ENCODE results near the gene MIPEP. TPM values are rescaled to one million over a fixed set of nuclear protein-coding genes. Genes with fewer than 3 reads are reported as not detected.

MIPEP gene
- total RNA-seq, 1 experiment from 2014 or later, result 22.5 TPM

DNA sequence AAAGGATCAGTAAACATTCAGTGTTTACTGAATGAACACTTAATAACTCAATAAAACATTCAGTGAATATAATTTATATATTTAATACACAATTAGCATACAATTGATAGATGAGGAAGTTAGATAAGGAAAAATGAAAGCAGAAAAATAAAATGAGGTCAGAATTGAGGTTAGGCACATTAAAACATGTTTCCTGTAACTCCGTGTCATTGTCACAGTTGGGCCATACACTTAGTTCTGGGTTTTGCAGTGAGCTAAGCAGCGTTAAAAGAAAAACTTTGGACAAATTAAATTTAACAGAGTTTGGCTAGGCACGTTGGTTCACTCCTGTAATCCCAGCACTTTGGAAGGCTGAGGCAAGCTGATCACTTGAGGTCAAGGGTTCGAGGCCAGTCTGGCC lies 71.4 kb downstream of the MIPEP start:
- Histone ChIP-seq H3K27me3 (ENCODE audit: control insufficient read depth, insufficient read depth, low read length) (no peaks in the 10 kb centered on the region), H3K36me3 (replicated peaks; ENCODE audit: control insufficient read depth, insufficient read depth, low read length) (no peaks in the 10 kb centered on the region), H3K4me3 (ENCODE audit: insufficient read depth, low read depth, low read length) (no peak overlapping the region)
- DNase-seq, result no peak

DNA sequence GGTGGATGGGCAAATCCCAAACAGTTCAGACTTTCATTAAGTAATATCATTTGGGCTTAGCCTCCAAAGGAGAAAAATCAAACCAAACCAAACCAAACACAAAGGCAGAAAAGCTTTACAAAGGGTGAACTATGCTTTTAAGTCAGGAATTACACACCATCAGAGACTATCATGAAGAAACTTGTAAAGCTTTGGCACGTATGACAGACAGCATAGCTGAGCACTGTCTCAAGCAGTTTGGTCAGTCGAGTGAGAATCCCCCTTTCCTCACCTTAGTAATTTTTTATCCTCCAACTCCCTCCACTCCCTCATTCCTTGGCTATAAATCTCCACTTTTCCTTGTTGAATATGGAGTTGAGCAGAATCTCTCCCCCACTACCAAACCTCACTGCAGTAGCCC lies 72.1 kb downstream of the MIPEP start:
- Histone ChIP-seq H3K36me3 (replicated peaks; ENCODE audit: control insufficient read depth, insufficient read depth, low read length) (no peaks in the 10 kb centered on the region), H3K27me3 (ENCODE audit: control insufficient read depth, insufficient read depth, low read length) (no peaks in the 10 kb centered on the region), H3K4me3 (ENCODE audit: insufficient read depth, low read depth, low read length) (no peak overlapping the region)
- no peak for DNase-seq

DNA sequence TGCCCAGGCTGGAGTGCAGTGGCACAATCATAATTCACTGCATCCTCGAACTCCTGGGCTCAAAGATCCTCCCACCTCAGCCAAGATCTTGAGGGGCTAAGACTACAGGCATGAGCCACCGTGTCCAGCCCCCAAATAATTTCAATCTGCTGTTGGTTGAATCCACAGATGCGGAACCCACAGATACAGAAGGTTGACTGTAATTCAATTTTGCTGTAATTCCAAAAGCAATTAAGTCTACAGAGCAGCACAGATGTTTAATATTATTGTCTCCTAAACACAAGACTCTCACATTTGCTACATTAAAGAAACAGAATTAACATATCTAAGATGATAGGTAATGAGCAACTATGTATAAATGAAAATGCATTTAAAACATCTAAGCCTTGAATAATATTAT lies 75.6 kb downstream of the MIPEP start:
- DNase-seq, result no peak
- H3K36me3 ChIP-seq (replicated peaks; ENCODE audit: control insufficient read depth, insufficient read depth, low read length), result no peaks in the 10 kb centered on the region
- no peak overlapping the region for H3K4me3 ChIP-seq (ENCODE audit: insufficient read depth, low read depth, low read length)

DNA sequence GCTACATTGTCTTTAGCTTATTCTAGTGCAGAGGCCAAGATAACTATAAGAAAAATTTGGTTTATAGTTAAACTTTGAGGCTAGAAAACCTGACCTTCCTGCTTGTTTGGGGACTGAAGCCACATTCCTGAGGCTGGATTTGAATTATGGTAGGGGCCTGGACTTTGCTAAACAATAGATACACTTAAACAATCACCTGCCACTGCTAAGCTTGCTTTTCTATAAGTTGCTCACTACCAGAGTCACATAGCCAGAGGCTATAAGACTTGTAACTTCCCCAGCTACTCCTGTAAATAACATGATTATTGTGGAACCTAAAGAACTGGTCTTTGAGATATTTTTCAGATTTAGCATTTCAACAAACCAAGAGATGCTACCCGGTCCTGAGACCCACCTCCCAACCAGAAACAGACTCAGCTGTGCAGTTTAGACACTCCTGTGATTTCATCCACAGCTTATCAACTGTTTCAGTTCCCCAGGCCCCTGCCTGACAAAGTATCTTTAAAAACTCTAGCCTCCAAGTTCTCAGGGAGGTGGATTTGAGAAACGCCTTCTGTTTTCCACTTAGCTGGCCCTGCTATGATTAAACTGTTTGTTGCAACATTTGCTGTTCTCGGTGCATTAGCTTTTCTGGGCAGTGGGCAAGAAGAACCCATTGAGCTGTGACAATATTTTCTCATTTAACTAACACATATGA lies 77.7 kb downstream of the MIPEP start:
- H3K27me3 ChIP-seq (ENCODE audit: control insufficient read depth, insufficient read depth, low read length), result no peaks in the 10 kb centered on the region
- DNase-seq, result no peak
- no peak overlapping the region for H3K4me3 ChIP-seq (ENCODE audit: insufficient read depth, low read depth, low read length)
- no peaks in the 10 kb centered on the region for H3K36me3 ChIP-seq (replicated peaks; ENCODE audit: control insufficient read depth, insufficient read depth, low read length)

More for the DNA sequence above, 75.6 kb downstream of the MIPEP start:
- H3K27me3 ChIP-seq (ENCODE audit: control insufficient read depth, insufficient read depth, low read length), result no peaks in the 10 kb centered on the region

DNA sequence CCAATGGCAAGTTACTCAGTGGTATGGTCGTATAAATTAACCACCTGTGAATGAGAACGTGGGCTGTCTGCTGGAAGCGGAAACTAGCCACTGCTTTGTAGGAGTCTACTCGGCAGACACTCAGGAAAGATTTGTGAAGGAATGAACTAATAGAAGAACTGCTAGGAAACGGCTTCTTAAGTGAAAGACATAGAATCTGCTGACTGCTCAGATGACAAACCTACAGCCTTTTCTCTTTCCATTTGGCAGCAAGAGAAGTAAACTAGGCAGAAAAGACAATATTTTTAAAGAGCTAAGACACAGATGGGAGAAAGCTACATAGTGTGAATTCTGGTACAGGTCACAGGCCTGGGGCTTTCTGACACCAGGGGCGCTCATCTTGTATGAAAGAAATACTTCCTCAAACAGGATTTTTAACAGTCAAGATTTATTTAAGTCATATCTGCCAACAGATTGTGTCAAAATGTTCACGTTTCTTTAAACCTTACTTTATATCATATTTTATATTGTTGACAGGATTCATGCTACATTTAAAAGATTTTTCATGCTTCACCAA lies 78.4 kb downstream of the MIPEP start:
- H3K36me3 ChIP-seq (replicated peaks; ENCODE audit: control insufficient read depth, insufficient read depth, low read length), result no peaks in the 10 kb centered on the region
- H3K27me3 ChIP-seq (ENCODE audit: control insufficient read depth, insufficient read depth, low read length), result no peaks in the 10 kb centered on the region
- no peak overlapping the region for H3K4me3 ChIP-seq (ENCODE audit: insufficient read depth, low read depth, low read length)
- DNase-seq, result peak; percentile 28

DNA sequence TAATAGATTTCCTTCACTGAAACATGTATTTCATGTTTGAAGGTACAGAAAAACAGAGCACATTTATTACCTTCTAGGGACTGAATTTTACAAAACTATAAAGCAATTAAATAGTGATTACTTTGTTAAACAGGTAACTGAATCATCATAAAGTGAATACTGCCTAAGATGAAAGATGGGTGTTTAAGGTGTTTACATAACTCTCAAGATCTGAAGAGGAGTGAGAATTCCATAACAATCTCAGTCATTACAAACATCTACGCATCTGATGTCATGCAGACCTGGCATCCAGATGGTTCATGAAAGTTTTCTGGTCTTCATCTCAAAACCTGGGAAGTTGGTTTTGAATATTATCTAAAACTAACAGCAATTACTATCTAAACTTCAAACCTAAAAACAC lies 80.4 kb downstream of the MIPEP start:
- DNase-seq, result no peak

DNA sequence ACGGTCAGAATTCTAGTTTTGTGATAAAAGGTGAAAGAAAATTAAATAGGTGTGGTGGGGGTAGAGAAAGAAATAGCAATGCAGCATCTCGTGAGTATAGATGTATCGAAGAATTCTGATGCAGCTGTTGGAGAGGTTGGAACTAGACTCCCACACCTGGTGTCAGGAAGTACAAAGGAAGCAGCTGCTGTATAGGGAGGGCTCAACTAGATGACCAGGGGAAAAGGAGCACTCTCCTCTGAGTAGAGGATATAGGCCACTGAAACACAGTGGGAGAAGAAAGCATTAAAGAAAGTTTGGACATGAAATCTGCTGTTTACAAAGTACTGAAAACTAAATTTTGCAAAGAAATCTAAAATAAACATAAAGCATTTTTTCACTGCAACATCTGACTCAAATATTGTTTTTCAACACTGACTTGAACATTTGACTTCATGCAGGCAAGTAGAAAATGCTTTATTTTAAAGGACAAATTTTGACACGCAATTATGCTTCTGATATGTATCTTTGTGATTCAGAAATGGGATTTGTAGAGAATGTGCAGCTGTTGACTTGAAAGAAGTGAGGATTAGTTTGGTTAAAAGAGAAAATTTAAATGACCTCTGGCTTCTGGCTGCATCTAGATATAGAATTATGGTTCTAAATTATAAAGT lies 82.2 kb downstream of the MIPEP start:
- Histone ChIP-seq H3K4me3 (ENCODE audit: insufficient read depth, low read depth, low read length) (no peak overlapping the region), H3K36me3 (replicated peaks; ENCODE audit: control insufficient read depth, insufficient read depth, low read length) (no peaks in the 10 kb centered on the region), H3K27me3 (ENCODE audit: control insufficient read depth, insufficient read depth, low read length) (no peaks in the 10 kb centered on the region)
- DNase-seq, result no peak

More for the DNA sequence above, 80.4 kb downstream of the MIPEP start:
- H3K4me3 ChIP-seq (ENCODE audit: insufficient read depth, low read depth, low read length), result no peak overlapping the region
- H3K27me3 ChIP-seq (ENCODE audit: control insufficient read depth, insufficient read depth, low read length), result no peaks in the 10 kb centered on the region
- H3K36me3 ChIP-seq (replicated peaks; ENCODE audit: control insufficient read depth, insufficient read depth, low read length), result no peaks in the 10 kb centered on the region

DNA sequence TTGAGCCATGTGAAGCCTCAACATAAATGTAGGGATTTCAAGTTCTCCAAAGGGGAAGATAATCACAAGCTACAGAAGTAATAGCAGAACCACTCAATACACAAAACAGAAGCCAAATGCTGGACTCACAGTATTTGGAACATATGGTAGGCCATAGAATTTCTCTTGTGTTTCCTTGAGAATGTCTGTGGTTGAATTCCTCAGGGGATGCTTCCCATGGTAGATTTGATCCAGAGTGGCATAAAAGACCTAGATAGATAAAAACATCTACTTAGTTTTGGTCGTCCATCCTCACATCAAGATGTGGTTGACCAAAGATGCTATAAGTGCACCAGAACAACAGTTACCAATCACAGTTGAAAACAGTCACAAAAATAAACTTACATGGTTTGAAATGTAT lies 83.4 kb downstream of the MIPEP start:
- H3K4me3 ChIP-seq (ENCODE audit: insufficient read depth, low read depth, low read length), result no peak overlapping the region
- H3K27me3 ChIP-seq (ENCODE audit: control insufficient read depth, insufficient read depth, low read length), result no peaks in the 10 kb centered on the region
- no peak for DNase-seq
- H3K36me3 ChIP-seq (replicated peaks; ENCODE audit: control insufficient read depth, insufficient read depth, low read length), result no peaks in the 10 kb centered on the region

DNA sequence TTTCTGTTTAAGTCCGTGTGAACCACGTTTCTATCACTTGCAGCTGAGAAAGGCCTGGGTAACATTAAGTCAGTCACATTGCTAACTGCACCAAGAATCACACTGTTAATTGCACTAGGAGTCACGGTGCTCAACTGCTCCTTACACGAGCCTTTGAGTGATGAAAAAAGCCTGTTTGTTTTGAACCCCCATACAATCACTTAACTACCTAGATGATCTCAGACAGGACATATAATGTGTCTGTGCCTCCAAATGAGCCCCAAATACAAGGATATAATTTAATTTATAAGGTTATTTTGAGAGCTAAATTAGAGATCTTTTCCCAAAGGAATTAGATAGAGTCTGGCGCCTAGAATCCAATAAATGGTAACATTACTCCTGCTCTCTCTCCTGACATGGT lies 84.1 kb downstream of the MIPEP start:
- no peaks in the 10 kb centered on the region for H3K36me3 ChIP-seq (replicated peaks; ENCODE audit: control insufficient read depth, insufficient read depth, low read length)
- no peaks in the 10 kb centered on the region for H3K27me3 ChIP-seq (ENCODE audit: control insufficient read depth, insufficient read depth, low read length)
- DNase-seq, result no peak
- H3K4me3 ChIP-seq (ENCODE audit: insufficient read depth, low read depth, low read length), result no peak overlapping the region

DNA sequence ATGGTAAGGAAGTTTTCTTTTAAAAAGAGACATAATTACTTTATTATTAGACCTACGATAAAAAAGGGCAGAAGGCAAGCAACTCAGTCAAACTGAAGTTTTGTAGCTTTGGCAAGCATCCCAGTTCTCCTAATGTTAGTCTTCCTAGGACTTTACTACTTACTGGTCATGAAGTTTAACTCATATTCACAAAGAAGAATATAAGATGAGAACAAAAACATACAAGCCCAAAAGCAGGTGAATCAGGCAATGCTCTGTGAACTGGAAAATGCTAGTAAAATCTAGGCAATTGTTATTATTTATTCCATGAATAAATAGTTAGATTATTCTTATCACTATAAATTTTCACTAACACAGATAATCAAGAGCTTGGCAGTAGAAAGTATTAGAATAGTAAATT lies 85.0 kb downstream of the MIPEP start:
- DNase-seq, result no peak
- Histone ChIP-seq H3K27me3 (ENCODE audit: control insufficient read depth, insufficient read depth, low read length) (no peaks in the 10 kb centered on the region), H3K36me3 (replicated peaks; ENCODE audit: control insufficient read depth, insufficient read depth, low read length) (no peaks in the 10 kb centered on the region), H3K4me3 (ENCODE audit: insufficient read depth, low read depth, low read length) (no peak overlapping the region)

DNA sequence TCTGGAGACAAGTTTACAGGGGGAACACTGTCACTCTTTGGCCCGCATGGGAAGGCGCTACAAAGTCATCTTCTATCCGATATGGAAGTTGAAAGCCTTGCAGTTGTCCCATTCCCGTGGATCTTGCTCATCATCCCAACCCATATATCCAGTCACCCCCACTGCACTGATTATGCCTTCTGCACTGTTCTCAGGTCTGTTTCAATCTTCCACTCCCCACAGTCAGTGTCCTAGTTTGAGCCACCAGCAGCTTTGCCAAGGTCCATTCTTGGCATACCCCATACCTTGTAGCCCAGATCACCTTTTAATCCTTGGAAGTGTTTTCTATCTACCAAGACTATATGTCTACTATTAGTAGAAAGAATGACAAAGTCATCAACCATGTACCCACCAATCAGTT lies 88.1 kb downstream of the MIPEP start:
- no peaks in the 10 kb centered on the region for H3K36me3 ChIP-seq (replicated peaks; ENCODE audit: control insufficient read depth, insufficient read depth, low read length)
- no peak overlapping the region for H3K4me3 ChIP-seq (ENCODE audit: insufficient read depth, low read depth, low read length)
- no peak for DNase-seq
- H3K27me3 ChIP-seq (ENCODE audit: control insufficient read depth, insufficient read depth, low read length), result no peaks in the 10 kb centered on the region

DNA sequence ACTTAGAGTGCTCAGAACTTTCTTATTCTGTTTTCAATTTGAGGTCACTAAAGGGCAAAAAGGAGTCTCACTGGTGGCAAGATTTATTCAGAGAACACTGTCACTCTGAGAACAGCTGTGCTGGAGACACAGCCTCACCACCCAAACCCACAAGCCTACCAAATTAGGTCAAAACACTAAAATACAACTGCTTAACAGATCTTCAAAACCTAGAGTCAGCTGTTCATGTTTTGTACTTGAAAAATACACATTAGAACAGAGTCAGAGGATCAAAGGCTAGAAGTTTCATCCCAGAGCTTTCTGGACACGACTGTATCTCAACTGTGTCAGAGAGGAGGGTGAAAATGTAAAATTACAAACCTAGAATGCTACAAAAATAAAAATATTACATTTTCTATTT lies 89.3 kb downstream of the MIPEP start:
- H3K4me3 ChIP-seq (ENCODE audit: insufficient read depth, low read depth, low read length), result no peak overlapping the region
- H3K36me3 ChIP-seq (replicated peaks; ENCODE audit: control insufficient read depth, insufficient read depth, low read length), result no peaks in the 10 kb centered on the region
- no peak for DNase-seq
- no peaks in the 10 kb centered on the region for H3K27me3 ChIP-seq (ENCODE audit: control insufficient read depth, insufficient read depth, low read length)

DNA sequence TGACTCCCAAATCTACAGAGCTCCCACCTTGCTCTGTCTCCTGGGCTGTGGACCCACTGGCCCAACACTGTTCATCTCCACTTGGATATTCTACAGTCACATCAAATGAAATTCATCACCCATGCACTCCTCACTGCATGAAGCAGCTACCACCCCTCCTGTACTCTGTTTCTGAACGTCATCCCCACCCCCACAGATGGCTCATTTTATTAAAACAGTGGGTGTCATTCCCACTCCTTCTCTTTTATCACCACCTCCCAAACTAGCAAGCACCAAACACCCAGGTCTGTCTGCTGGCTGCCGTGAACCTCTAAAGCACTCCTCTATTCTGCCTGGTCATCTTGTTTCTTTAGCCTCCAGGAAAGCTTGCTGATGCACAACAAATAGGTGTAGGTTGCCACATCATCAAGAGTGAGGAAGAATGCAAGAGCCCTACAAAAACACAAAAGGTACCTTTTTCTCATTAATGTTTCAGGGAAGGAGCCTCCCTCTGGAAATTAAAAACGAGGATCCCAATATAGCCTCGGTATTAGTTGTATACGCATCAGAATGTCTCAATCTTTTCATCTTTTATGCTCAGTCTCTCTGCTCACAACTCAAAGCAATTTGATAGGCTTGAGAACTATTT lies 91.8 kb downstream of the MIPEP start:
- H3K36me3 ChIP-seq (replicated peaks; ENCODE audit: control insufficient read depth, insufficient read depth, low read length), result no peaks in the 10 kb centered on the region
- no peak overlapping the region for H3K4me3 ChIP-seq (ENCODE audit: insufficient read depth, low read depth, low read length)
- DNase-seq, result no peak
- H3K27me3 ChIP-seq (ENCODE audit: control insufficient read depth, insufficient read depth, low read length), result no peaks in the 10 kb centered on the region

DNA sequence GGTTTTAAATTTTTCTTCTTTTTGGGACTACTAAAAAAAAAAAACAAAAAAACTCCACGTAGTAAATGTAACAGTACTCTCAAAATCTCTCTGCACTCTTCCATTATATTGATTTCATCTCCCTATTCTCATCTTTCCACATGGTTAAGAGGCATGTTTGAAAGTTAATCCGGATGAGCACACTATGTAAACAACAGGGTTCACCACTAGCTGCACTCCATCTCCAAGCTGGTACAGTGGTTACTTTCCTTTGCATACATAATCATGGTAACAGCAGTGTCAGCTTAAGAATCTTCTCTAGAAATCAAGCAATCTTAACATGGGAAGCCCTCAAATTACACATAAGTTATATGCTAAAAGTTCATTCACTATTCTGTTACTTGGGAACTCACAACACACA lies 92.6 kb downstream of the MIPEP start:
- no peak for DNase-seq
- Histone ChIP-seq H3K36me3 (replicated peaks; ENCODE audit: control insufficient read depth, insufficient read depth, low read length) (no peaks in the 10 kb centered on the region), H3K27me3 (ENCODE audit: control insufficient read depth, insufficient read depth, low read length) (no peaks in the 10 kb centered on the region), H3K4me3 (ENCODE audit: insufficient read depth, low read depth, low read length) (no peak overlapping the region)

Data from H7 (cell line).